Measurements from ENCODE around the gene MTARC2.

DNA sequence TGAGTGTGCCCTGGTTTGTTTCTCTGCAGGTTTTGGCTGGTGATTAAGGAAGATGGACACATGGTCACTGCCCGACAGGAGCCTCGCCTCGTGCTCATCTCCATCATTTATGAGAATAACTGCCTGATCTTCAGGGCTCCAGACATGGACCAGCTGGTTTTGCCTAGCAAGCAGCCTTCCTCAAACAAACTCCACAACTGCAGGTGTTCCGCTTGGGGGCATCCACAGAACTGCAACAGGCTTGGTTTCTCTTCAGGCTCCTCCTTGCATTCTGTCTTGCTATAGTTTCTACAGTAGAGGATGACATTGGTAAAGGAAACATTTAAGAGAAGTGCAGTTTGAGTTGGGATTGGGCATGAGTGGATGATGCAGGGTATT, 6.8 kb downstream of the MTARC2 start:
- TF ChIP-seq, protein P1, sequence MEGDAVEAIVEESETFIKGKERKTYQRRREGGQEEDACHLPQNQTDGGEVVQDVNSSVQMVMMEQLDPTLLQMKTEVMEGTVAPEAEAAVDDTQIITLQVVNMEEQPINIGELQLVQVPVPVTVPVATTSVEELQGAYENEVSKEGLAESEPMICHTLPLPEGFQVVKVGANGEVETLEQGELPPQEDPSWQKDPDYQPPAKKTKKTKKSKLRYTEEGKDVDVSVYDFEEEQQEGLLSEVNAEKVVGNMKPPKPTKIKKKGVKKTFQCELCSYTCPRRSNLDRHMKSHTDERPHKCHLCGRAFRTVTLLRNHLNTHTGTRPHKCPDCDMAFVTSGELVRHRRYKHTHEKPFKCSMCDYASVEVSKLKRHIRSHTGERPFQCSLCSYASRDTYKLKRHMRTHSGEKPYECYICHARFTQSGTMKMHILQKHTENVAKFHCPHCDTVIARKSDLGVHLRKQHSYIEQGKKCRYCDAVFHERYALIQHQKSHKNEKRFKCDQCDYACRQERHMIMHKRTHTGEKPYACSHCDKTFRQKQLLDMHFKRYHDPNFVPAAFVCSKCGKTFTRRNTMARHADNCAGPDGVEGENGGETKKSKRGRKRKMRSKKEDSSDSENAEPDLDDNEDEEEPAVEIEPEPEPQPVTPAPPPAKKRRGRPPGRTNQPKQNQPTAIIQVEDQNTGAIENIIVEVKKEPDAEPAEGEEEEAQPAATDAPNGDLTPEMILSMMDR (IDR thresholded peaks at IDR 0.05) = no peak
- no peak for TF ChIP-seq ZFX (IDR thresholded peaks at IDR 0.05; ENCODE audit: borderline replicate concordance)

Measured in 22Rv1 (cell line).